OCI-LY1 (cell line): Measurements from ENCODE around the gene OR2H2.

Experiments
- EZH2 ChIP-seq: fragments of 200-600 bp; sonication (generic), shearing (Covaris generic); IDR thresholded peaks from 2 replicates; pipeline ENCODE4 v1.8.0; 2017; ENCODE audit warnings: borderline replicate concordance, mixed run types, mild to moderate bottlenecking, antibody characterized with exemption, low read length, moderate library complexity, mixed read lengths
- TF ChIP-seq, protein P1 (sequence below): fragments of 200-600 bp; sonication (generic), shearing (Covaris generic); IDR thresholded peaks from 2 replicates; pipeline ENCODE4 v1.5.1; 2017; ENCODE audit warnings: mild to moderate bottlenecking, antibody characterized with exemption, low read length, moderate library complexity, mixed read lengths

DNA sequence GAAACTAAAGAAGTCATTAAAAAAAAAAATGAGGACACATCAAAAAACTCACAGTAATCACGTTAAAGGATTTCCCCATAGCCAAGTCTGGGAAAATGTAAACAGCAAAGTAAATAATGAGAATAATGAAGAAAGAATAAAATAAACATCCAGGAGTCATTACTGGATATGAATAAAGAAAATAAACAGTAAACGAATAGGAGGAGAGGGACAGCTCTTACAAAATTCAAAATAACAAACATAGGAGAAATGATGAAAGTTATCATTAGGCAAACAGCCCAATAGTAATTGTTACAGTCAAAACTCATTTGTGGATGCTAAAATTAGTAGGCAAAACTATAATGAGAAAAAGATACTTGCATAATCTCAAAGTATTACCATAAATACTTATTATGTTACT, 17.4 kb upstream of the OR2H2 start:
- TF ChIP-seq, protein P1, sequence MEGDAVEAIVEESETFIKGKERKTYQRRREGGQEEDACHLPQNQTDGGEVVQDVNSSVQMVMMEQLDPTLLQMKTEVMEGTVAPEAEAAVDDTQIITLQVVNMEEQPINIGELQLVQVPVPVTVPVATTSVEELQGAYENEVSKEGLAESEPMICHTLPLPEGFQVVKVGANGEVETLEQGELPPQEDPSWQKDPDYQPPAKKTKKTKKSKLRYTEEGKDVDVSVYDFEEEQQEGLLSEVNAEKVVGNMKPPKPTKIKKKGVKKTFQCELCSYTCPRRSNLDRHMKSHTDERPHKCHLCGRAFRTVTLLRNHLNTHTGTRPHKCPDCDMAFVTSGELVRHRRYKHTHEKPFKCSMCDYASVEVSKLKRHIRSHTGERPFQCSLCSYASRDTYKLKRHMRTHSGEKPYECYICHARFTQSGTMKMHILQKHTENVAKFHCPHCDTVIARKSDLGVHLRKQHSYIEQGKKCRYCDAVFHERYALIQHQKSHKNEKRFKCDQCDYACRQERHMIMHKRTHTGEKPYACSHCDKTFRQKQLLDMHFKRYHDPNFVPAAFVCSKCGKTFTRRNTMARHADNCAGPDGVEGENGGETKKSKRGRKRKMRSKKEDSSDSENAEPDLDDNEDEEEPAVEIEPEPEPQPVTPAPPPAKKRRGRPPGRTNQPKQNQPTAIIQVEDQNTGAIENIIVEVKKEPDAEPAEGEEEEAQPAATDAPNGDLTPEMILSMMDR: no peak
- TF ChIP-seq EZH2: no peak
